MCF 10A (cell line): ENCODE data around the gene TYRP1. TPM values are rescaled to one million over a fixed set of nuclear protein-coding genes. Genes with fewer than 3 reads are reported as not detected.
A peak's percentile ranks its signal among the peaks of the same experiment; 100 is the strongest.

Source experiments
- BruUV-seq: library from RNA; stranded (reverse); fragments of 400-500 nt; replicated peaks from 2 replicates; lab custom pipeline; 2021; lab: Mats Ljungman, UMichigan
- CTCF ChIA-PET: fragments of 300-600 bp; sonication (Branson Sonifier 250); formaldehyde crosslinking; extraction: SDS; loops from one replicate; lab custom pipeline; 2021; ENCODE audit warnings: antibody characterized with exemption, inconsistent platforms; lab: Yijun Ruan, JAX
- POLR2A ChIA-PET: fragments of 300-600, 350-650 bp; sonication (Branson Sonifier 250); formaldehyde crosslinking; extraction: SDS; loops from one replicate; lab custom pipeline; 2020; ENCODE audit warnings: antibody characterized with exemption, inconsistent platforms; lab: Yijun Ruan, JAX
- DNase-seq: peaks from one replicate; pipeline ENCODE4 v3.0.0-alpha.2; 2018; ENCODE audit not compliant: unreplicated experiment
- H3K27ac Mint-ChIP-seq: one replicate; pipeline ENCODE4 v1.8.0; 2022; ENCODE audit warnings: mild to moderate bottlenecking, low read depth, mixed read lengths; ENCODE audit not compliant: unreplicated experiment
- H3K27me3 Mint-ChIP-seq: one replicate; pipeline ENCODE4 v1.8.0; 2022; ENCODE audit warnings: mixed read lengths; ENCODE audit not compliant: insufficient read depth, unreplicated experiment
- H3K36me3 Mint-ChIP-seq: one replicate; pipeline ENCODE4 v1.8.0; 2022; ENCODE audit warnings: mild to moderate bottlenecking, moderate library complexity, mixed read lengths; ENCODE audit not compliant: insufficient read depth, unreplicated experiment
- H3K4me1 Mint-ChIP-seq: one replicate; pipeline ENCODE4 v1.8.0; 2022; ENCODE audit warnings: mixed read lengths; ENCODE audit not compliant: insufficient read depth, unreplicated experiment
- H3K4me3 Mint-ChIP-seq: one replicate; pipeline ENCODE4 v1.8.0; 2022; ENCODE audit warnings: mild to moderate bottlenecking, moderate library complexity, mixed read lengths; ENCODE audit not compliant: unreplicated experiment
- H3K9me3 Mint-ChIP-seq: one replicate; pipeline ENCODE4 v1.8.0; 2022; ENCODE audit warnings: mixed read lengths; ENCODE audit not compliant: unreplicated experiment
- intact Hi-C: fragments of 100-400 bp; cut with micrococcal nuclease; formaldehyde crosslinking; loops from 2 replicates; pipeline ENCODE4 v1.14.1; 2022
- total RNA-seq: library from RNA; stranded (reverse); gene quantifications from 2 replicates; pipeline ENCODE4 v1.2.3, GENCODE V29; 2022
- TF ChIP-seq, protein P1 (sequence below): fragments of 200-600 bp; IDR thresholded peaks from one replicate; pipeline ENCODE4 v1.8.0; 2022; ENCODE audit warnings: antibody characterized with exemption, mild to moderate bottlenecking; ENCODE audit not compliant: unreplicated experiment

The TYRP1 gene
- total RNA-seq, 1 experiment from 2014 or later, result not detected

- H3K27me3 Mint-ChIP-seq, result no peaks in the 10 kb centered on the region
- H3K27ac Mint-ChIP-seq, result no peak overlapping the region
- no TSS peak for BruUV-seq
- H3K4me3 Mint-ChIP-seq, result no peak overlapping the region
- ChIA-PET POLR2A (interaction anchor here (1.1 kb wide), 1 partner anchor 66 kb away, joined by 3 read pairs; the partner anchor contains the start of gene LURAP1L), CTCF (interaction anchor here (0.8 to 1.0 kb wide), 3 partner anchors 10 to 68 kb away, joined by 3 to 4 read pairs (median 4); no protein-coding TSS in a partner anchor)
- H3K4me1 Mint-ChIP-seq, result peaks cover 23% of the 10 kb centered on the region
- intact Hi-C loops, result no loop called here
- DNase-seq, result peak; percentile 77
- TF ChIP-seq, protein P1, sequence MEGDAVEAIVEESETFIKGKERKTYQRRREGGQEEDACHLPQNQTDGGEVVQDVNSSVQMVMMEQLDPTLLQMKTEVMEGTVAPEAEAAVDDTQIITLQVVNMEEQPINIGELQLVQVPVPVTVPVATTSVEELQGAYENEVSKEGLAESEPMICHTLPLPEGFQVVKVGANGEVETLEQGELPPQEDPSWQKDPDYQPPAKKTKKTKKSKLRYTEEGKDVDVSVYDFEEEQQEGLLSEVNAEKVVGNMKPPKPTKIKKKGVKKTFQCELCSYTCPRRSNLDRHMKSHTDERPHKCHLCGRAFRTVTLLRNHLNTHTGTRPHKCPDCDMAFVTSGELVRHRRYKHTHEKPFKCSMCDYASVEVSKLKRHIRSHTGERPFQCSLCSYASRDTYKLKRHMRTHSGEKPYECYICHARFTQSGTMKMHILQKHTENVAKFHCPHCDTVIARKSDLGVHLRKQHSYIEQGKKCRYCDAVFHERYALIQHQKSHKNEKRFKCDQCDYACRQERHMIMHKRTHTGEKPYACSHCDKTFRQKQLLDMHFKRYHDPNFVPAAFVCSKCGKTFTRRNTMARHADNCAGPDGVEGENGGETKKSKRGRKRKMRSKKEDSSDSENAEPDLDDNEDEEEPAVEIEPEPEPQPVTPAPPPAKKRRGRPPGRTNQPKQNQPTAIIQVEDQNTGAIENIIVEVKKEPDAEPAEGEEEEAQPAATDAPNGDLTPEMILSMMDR, result no peak
- H3K9me3 Mint-ChIP-seq, result no peaks in the 10 kb centered on the region
- H3K36me3 Mint-ChIP-seq, result no peaks in the 10 kb centered on the region
These were observed 15.5 kb downstream of the TYRP1 start for GRCh38 chr9:12708562-12709298.

- Mint-ChIP-seq H3K27ac (no peak overlapping the region), H3K4me3 (no peak overlapping the region), H3K4me1 (peaks cover 18% of the 10 kb centered on the region), H3K9me3 (no peaks in the 10 kb centered on the region), H3K36me3 (no peaks in the 10 kb centered on the region), H3K27me3 (no peaks in the 10 kb centered on the region)
- TF ChIP-seq, protein P1, result no peak
- ChIA-PET CTCF (interaction anchor here (0.6 to 1.1 kb wide), 8 partner anchors 10 to 595 kb away, joined by 3 to 8 read pairs (median 3); no protein-coding TSS in a partner anchor), POLR2A (interaction anchor here (0.6 to 0.7 kb wide), 2 partner anchors 65 to 1565 kb away, joined by 3 to 5 read pairs; no protein-coding TSS in a partner anchor)
- DNase-seq, result peak; percentile 21
- BruUV-seq, result no TSS peak
- intact Hi-C loops, result no loop called here
These were observed 19.3 kb downstream of the TYRP1 start for GRCh38 chr9:12712532-12712931.

GRCh38 chr9:12715268-12715667 is 22.1 kb downstream of the TYRP1 start:
- BruUV-seq, result no TSS peak
- ChIA-PET POLR2A (no interaction called here), CTCF (interaction anchor here (1.0 kb wide), 1 partner anchor 56 kb away, joined by 3 read pairs; no protein-coding TSS in a partner anchor)
- Mint-ChIP-seq H3K9me3 (no peaks in the 10 kb centered on the region), H3K27me3 (no peaks in the 10 kb centered on the region), H3K4me1 (peaks cover 15% of the 10 kb centered on the region), H3K27ac (no peak overlapping the region), H3K4me3 (no peak overlapping the region), H3K36me3 (no peaks in the 10 kb centered on the region)
- intact Hi-C loops, result no loop called here
- DNase-seq, result no peak
- TF ChIP-seq, protein P1, result no peak
